Body of pancreas (tissue), 4 donors: ENCODE measurements around the gene MSI2.

Experiments
- POLR2A ChIP-seq, 3 donors: fragments of 450-650 bp; IDR thresholded peaks; one replicate each; pipeline ENCODE4 v1.6.1; 2016; ENCODE audit warnings: antibody characterized with exemption in 3 of 3, mild to moderate bottlenecking in 2 of 3
- TF ChIP-seq, protein P1 (sequence below), 7 experiments: fragments of 450-650 bp in 4 of 7; fragments of 200-600 bp in 3 of 7; sonication (generic) in 3 of 7; IDR thresholded peaks; one replicate each; pipeline ENCODE4 v1.5.1; 2016 to 2019; ENCODE audit warnings: antibody characterized with exemption in 7 of 7

DNA sequence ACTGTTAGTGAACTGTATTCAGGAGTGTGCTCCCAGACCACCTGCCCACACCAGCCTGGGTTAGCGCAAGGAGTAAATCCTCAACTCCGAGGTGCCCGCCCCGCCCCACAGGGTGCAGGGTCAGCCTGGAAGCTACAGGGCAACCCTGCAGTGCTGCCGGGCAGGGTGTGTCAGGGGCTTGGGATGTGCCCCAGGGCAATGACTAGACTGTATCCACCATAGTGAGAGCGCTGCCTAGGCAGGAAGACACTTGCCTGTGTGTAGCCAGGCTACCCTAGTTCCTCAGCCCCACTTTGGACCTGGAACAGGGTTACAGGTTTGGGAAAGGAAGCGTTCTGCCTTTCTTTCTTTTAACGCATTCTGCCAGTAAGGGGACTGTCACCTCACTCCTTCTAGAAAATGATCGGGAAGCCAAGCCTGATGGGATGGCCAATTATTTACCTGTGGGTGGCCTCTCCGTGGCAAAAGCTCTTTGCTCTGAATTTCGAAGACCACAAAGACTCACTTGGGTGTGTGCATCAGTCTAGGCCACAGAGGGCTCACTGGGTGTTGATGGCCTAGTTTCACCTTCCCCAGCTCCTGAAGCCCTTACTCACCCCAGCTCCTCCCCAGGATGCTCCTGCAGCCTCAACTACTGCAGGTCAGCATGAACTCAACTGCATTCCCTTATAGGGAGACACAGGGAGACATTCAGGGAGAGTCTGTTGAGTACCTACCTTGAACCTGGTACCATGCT, 397.9 kb downstream of the MSI2 start:
- TF ChIP-seq, protein P1, sequence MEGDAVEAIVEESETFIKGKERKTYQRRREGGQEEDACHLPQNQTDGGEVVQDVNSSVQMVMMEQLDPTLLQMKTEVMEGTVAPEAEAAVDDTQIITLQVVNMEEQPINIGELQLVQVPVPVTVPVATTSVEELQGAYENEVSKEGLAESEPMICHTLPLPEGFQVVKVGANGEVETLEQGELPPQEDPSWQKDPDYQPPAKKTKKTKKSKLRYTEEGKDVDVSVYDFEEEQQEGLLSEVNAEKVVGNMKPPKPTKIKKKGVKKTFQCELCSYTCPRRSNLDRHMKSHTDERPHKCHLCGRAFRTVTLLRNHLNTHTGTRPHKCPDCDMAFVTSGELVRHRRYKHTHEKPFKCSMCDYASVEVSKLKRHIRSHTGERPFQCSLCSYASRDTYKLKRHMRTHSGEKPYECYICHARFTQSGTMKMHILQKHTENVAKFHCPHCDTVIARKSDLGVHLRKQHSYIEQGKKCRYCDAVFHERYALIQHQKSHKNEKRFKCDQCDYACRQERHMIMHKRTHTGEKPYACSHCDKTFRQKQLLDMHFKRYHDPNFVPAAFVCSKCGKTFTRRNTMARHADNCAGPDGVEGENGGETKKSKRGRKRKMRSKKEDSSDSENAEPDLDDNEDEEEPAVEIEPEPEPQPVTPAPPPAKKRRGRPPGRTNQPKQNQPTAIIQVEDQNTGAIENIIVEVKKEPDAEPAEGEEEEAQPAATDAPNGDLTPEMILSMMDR (IDR thresholded peaks at IDR 0.05) = no peak
- no peak for TF ChIP-seq POLR2A (IDR thresholded peaks at IDR 0.05)
